Spleen (tissue), 11 donors: ENCODE measurements around the gene TMEM121B. TPM values are rescaled to one million over a fixed set of nuclear protein-coding genes. Genes with fewer than 3 reads are reported as not detected.

Experiments
- DNase-seq: peaks from one replicate; pipeline ENCODE4 v3.0.0-alpha.2; 2020
- H3K27ac ChIP-seq, 8 donors: fragments of 200-600 bp; sonication (generic) in 7 of 8; 1 replicate in 4 of 8; 2 replicates in 4 of 8; pipeline versions ENCODE4 v1.5.0 to v1.8.0; 2016 to 2021; ENCODE audit warnings: inconsistent platforms in 4 of 8, mild to moderate bottlenecking in 4 of 8, moderate library complexity in 1 of 8
- H3K27me3 ChIP-seq, 7 donors: fragments of 200-600 bp; sonication (generic) in 6 of 7; replicated peaks in 1 of 7; 1 replicate in 4 of 7; 2 replicates in 3 of 7; pipeline versions ENCODE4 v1.5.0 to v1.8.0; 2016 to 2021; ENCODE audit warnings: inconsistent platforms in 3 of 7, mild to moderate bottlenecking in 1 of 7
- H3K36me3 ChIP-seq, 6 donors: fragments of 200-600 bp; sonication (generic) in 5 of 6; 1 replicate in 4 of 6; 2 replicates in 2 of 6; pipeline versions ENCODE4 v1.5.0 to v1.8.0; 2016 to 2021; ENCODE audit warnings: inconsistent platforms in 2 of 6
- H3K4me1 ChIP-seq, 6 donors: fragments of 200-600 bp; sonication (generic) in 5 of 6; 1 replicate in 3 of 6; 2 replicates in 3 of 6; pipeline versions ENCODE4 v1.5.0 to v1.8.0; 2016 to 2021; ENCODE audit warnings: inconsistent platforms in 3 of 6
- H3K4me3 ChIP-seq, 8 donors: fragments of 200-600 bp; sonication (generic) in 7 of 8; 1 replicate in 4 of 8; 2 replicates in 4 of 8; pipeline versions ENCODE4 v1.5.0 to v1.8.0; 2016 to 2021; ENCODE audit warnings: inconsistent platforms in 4 of 8, mild to moderate bottlenecking in 4 of 8, moderate library complexity in 2 of 8
- H3K9me3 ChIP-seq, 8 donors: fragments of 200-600 bp; sonication (generic) in 7 of 8; 1 replicate in 4 of 8; 2 replicates in 4 of 8; pipeline versions ENCODE4 v1.5.0 to v1.8.0; 2016 to 2021; ENCODE audit warnings: inconsistent platforms in 4 of 8
- POLR2A ChIP-seq, 3 donors: fragments of 450-650 bp; IDR thresholded peaks; one replicate each; pipeline ENCODE4 v1.5.1; 2017; ENCODE audit warnings: antibody characterized with exemption in 3 of 3, mild to moderate bottlenecking in 1 of 3
- POLR2AphosphoS5 ChIP-seq, 3 donors: sonication (generic); formaldehyde crosslinking; IDR thresholded peaks; one replicate each; pipeline ENCODE4 v1.5.1; 2017; ENCODE audit warnings: antibody characterized with exemption in 3 of 3
- WGBS, 5 donors: extraction: QIAGEN DNeasy Blood & Tissue Kit in 3 of 5; methylation state at CpG; one replicate each; pipeline versions ENCODE4 v1.1.5 to v1.1.7; 2013 to 2018; 5-methylcytosine and 5-hydroxymethylcytosine counted together
- intact Hi-C: fragments of 100-400 bp; cut with DNase I; formaldehyde crosslinking; loops from one replicate; pipeline ENCODE4 v1.15.0; 2023; ENCODE audit warnings: low total_unique reads
- polyA plus RNA-seq, 3 donors: library from polyadenylated mRNA; stranded (reverse); fragments of 200-250 nt; gene quantifications; one replicate each; pipeline ENCODE4 v1.2.1, GENCODE V29; 2013
- total RNA-seq, 7 donors: library from RNA; depleted of rRNA in 3 of 7; stranded (reverse); fragments of >200 nt in 3 of 7; fragmentation: NEBNext Ultra II Directional in 4 of 7; extraction: Animal tissue kit (Norgen Biotek cat#: 25700) in 4 of 7; gene quantifications; one replicate each; pipeline versions ENCODE4 v1.1.0 to v1.2.1, GENCODE V29; 2016 to 2021
- TF ChIP-seq, protein P1 (sequence below), 11 experiments: fragments of 200-600 bp in 7 of 11; fragments of 450-650 bp in 4 of 11; sonication (generic) in 4 of 11; IDR thresholded peaks in 8 of 11; conservative IDR thresholded peaks in 3 of 11; 1 replicate in 7 of 11; 2 replicates in 4 of 11; pipeline versions ENCODE4 v1.4.0 to v1.8.0; 2016 to 2021; ENCODE audit warnings: antibody characterized with exemption in 11 of 11, inconsistent platforms in 4 of 11, mild to moderate bottlenecking in 1 of 11
- donor health status: healthy with polysubstance abuse.
- donor health status: DM: no; HTN: no; CAD: no; lungs with moderate emphysema.
- donor health status: DM: no; HTN: no; CAD: no.
- donor health status: Bipolar disorder and iron deficiency.
- donor health status: healthy.
- donor health status: DM: no; HTN: no; CAD: no.
- donor health status: DM: yes; HTN: yes; CAD: no.

The TMEM121B gene
- total and polyA plus RNA-seq, 10 donors, result 0.03 to 3.6 (median 0.79) TPM

DNA sequence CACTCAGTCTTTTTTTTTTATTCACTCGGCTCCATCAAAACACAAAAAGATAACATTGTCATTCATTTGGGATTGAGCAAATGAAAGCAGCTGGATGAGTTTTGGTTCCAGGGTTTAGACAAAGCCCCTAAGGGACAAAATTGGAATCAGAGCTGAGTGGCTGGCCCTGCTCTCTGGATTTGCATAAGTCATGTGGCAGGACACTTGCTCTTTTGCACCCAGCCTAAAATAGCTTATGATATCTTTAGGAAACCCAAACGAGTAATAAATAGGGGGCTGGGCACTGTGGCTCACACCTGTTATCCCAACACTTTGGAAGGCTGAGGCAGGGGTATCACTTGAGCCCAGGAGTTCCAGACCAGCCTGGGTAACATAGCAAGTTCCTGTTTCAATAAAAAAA lies 11.0 kb upstream of the TMEM121B start:
- WGBS, 5 donors, result 50 to 62% (median 53%) methylated on average over 2 of the region's 2 CpGs

DNA sequence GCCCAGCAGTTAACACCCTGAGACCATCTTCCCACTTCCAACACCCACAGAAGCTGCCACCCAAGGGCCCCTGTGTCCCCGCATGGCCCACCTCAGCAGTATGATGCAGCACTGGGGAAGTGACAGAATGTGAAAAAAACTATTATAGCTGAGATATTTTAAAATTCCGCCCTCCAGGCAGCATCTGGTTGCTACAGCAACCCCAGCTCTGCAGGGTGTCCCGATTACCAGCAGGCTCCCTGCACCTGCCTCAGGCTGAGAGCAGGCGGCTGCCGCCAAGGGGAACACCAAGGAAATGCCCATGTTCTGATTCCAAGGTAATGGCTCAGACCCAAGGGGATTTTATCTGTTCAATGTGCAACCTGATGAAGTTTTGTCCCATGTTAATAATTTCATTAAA lies 10.5 kb upstream of the TMEM121B start:
- DNase-seq, result peak; percentile 51
- WGBS, 5 donors, result 54 to 76% (median 66%) methylated on average over 5 of the region's 5 CpGs
- H3K9me3 ChIP-seq, result no peaks in the 10 kb centered on the region
- no peaks in the 10 kb centered on the region for H3K27me3 ChIP-seq
- H3K4me3 ChIP-seq, result no peak overlapping the region
- intact Hi-C loops, result no loop called here
- no peak for TF ChIP-seq POLR2AphosphoS5 (IDR thresholded peaks at IDR 0.05)
- TF ChIP-seq, protein P1, sequence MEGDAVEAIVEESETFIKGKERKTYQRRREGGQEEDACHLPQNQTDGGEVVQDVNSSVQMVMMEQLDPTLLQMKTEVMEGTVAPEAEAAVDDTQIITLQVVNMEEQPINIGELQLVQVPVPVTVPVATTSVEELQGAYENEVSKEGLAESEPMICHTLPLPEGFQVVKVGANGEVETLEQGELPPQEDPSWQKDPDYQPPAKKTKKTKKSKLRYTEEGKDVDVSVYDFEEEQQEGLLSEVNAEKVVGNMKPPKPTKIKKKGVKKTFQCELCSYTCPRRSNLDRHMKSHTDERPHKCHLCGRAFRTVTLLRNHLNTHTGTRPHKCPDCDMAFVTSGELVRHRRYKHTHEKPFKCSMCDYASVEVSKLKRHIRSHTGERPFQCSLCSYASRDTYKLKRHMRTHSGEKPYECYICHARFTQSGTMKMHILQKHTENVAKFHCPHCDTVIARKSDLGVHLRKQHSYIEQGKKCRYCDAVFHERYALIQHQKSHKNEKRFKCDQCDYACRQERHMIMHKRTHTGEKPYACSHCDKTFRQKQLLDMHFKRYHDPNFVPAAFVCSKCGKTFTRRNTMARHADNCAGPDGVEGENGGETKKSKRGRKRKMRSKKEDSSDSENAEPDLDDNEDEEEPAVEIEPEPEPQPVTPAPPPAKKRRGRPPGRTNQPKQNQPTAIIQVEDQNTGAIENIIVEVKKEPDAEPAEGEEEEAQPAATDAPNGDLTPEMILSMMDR (IDR thresholded peaks at IDR 0.05 in 8 of 11, conservative IDR thresholded peaks at IDR 0.05 in 3 of 11), result no peak
- no peak for TF ChIP-seq POLR2A (IDR thresholded peaks at IDR 0.05)
- no peak overlapping the region for H3K27ac ChIP-seq
- H3K4me1 ChIP-seq, result no peaks in the 10 kb centered on the region
- H3K36me3 ChIP-seq, result peaks cover 0 to 17% (median 0%) of the 10 kb centered on the region in 6 donors

More for the DNA sequence above, 11.0 kb upstream of the TMEM121B start:
- no peaks in the 10 kb centered on the region for H3K9me3 ChIP-seq
- H3K27ac ChIP-seq, result no peak overlapping the region
- no peaks in the 10 kb centered on the region for H3K27me3 ChIP-seq
- H3K4me1 ChIP-seq, result no peaks in the 10 kb centered on the region
- DNase-seq, result no peak
- TF ChIP-seq, protein P1 (IDR thresholded peaks at IDR 0.05 in 8 of 11, conservative IDR thresholded peaks at IDR 0.05 in 3 of 11), result no peak
- no peak for TF ChIP-seq POLR2AphosphoS5 (IDR thresholded peaks at IDR 0.05)
- no peak for TF ChIP-seq POLR2A (IDR thresholded peaks at IDR 0.05)
- intact Hi-C loops, result no loop called here
- peaks cover 0 to 21% (median 2%) of the 10 kb centered on the region in 6 donors for H3K36me3 ChIP-seq
- no peak overlapping the region for H3K4me3 ChIP-seq

DNA sequence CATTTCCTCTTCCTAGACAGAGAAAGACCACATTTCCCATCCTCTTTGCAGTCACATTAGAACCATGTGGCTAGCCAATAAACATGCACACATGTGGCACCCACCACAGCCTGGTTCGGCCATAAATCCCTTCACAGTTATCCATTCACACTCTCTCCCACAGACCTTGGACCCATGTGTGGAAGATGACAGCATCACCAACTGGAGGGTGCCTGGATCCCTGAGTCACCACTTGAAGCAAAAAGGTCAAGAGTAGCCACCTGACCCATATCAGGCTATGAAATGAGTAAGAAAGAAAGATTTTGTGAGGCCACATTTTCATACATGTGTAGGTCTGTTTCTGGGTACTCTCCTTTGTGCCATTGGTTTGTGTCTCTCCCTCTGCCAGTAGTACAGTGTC lies 9.0 kb upstream of the TMEM121B start:
- no peak overlapping the region for H3K27ac ChIP-seq
- no peak overlapping the region for H3K4me3 ChIP-seq
- no peaks in the 10 kb centered on the region for H3K9me3 ChIP-seq
- H3K36me3 ChIP-seq, result peaks cover 0 to 9% (median 0%) of the 10 kb centered on the region in 6 donors
- H3K27me3 ChIP-seq, result no peaks in the 10 kb centered on the region
- intact Hi-C loops, result no loop called here
- WGBS, 5 donors, result 72 to 96% (median 89%) methylated on average over 1 of the region's 1 CpG
- H3K4me1 ChIP-seq, result no peaks in the 10 kb centered on the region
- TF ChIP-seq POLR2A (IDR thresholded peaks at IDR 0.05) (no peak), POLR2AphosphoS5 (IDR thresholded peaks at IDR 0.05) (no peak)
- TF ChIP-seq, protein P1 (IDR thresholded peaks at IDR 0.05 in 8 of 11, conservative IDR thresholded peaks at IDR 0.05 in 3 of 11), result no peak
- DNase-seq, result no peak

DNA sequence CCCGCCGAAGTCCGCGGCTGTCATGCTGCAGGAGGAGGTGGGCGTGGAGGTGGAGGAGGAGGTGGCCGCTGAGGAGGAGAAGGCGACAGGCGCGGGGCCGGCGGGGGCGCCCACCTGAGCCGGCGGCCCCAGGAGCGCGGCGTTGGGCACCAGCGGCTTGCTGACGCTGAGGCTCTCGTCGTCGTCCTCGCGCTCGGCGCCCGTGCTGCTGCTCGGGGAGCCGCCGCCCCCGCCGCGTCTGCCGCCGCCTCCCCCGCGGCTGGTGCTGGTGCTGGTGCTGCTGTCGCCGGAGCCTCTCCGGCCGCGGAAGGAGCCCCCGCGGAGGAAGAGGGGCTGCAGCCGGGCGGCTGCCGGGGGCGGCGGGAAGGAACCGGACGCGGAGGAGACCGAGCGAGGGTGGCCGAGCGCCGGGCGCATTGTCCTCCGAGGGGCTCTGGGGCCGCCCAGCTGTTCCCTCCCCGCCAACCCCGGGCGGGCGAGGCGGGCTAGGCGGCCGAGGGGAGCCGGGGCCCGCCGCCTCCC lies 388 bp downstream of the TMEM121B start:
- Histone ChIP-seq H3K27ac (peak overlapping the region in 2 of 8 donors; percentile 5 to 38), H3K27me3 (peaks cover 0 to 58% (median 34%) of the 10 kb centered on the region in 7 donors), H3K4me3 (peak overlapping the region; percentile 34 to 65 (median 58)), H3K9me3 (no peaks in the 10 kb centered on the region), H3K36me3 (no peaks in the 10 kb centered on the region), H3K4me1 (peaks cover 19 to 61% (median 54%) of the 10 kb centered on the region in 6 donors)
- DNase-seq, result no peak
- TF ChIP-seq POLR2A (IDR thresholded peaks at IDR 0.05) (no peak), POLR2AphosphoS5 (IDR thresholded peaks at IDR 0.05) (no peak)
- TF ChIP-seq, protein P1 (IDR thresholded peaks at IDR 0.05 in 8 of 11, conservative IDR thresholded peaks at IDR 0.05 in 3 of 11), result no peak
- intact Hi-C loops, result no loop called here
- WGBS, 5 donors, result 0 to 1% (median 1%) methylated on average over 34 to 70 of the region's 70 CpGs; no CpG with 5 or more reads in 1 of the 5 donors
